GM21423 (cell line): Measurements from ENCODE around the gene MDFIC.
A peak's percentile ranks its signal among the peaks of the same experiment; 100 is the strongest.
"Not testable (repeated sequence)": the region's sequence is repeated elsewhere in the genome, so short reads cannot be mapped to it uniquely, and the experiment has no call there.

Experiments
- ATAC-seq: cut with Tn5 transposase; IDR thresholded peaks from one replicate; pipeline ENCODE4 v1.9.1; 2021; ENCODE audit warnings: mild to moderate bottlenecking, moderate library complexity; ENCODE audit not compliant: unreplicated experiment

Gene MDFIC

GRCh38 chr7:114922026-114922651 lies at the start of gene MDFIC:
TSS of gene MDFIC (plus strand) at chr7:114922094. CDS start at chr7:114923034, 940 bp downstream.
- peak; percentile 33 for ATAC-seq

- ATAC-seq = no peak
Measured at GRCh38 chr7:114874170-114874569, 47.7 kb upstream of the MDFIC start.

GRCh38 chr7:114875186-114875585 lies 46.7 kb upstream of the MDFIC start:
- ATAC-seq = no peak

- ATAC-seq = no peak
Measured at GRCh38 chr7:114879554-114879953, 42.3 kb upstream of the MDFIC start.

- no peak for ATAC-seq
Measured at GRCh38 chr7:114885836-114886235, 36.1 kb upstream of the MDFIC start.

- no peak for ATAC-seq
Measured at GRCh38 chr7:114886241-114886640, 35.7 kb upstream of the MDFIC start.

GRCh38 chr7:114889116-114889515 lies 32.8 kb upstream of the MDFIC start:
- ATAC-seq = not testable (repeated sequence)

GRCh38 chr7:114889646-114890285 lies 32.1 kb upstream of the MDFIC start:
- ATAC-seq = no peak

GRCh38 chr7:114890561-114890960 lies 31.3 kb upstream of the MDFIC start:
- no peak for ATAC-seq

- ATAC-seq = no peak
Measured at GRCh38 chr7:114900127-114900526, 21.8 kb upstream of the MDFIC start.

GRCh38 chr7:114901771-114902170 lies 20.1 kb upstream of the MDFIC start:
- no peak for ATAC-seq

GRCh38 chr7:114903131-114903530 lies 18.8 kb upstream of the MDFIC start:
- ATAC-seq = no peak

GRCh38 chr7:114910787-114911186 lies 11.1 kb upstream of the MDFIC start:
- no peak for ATAC-seq

- no peak for ATAC-seq
Measured at GRCh38 chr7:114911411-114911810, 10.5 kb upstream of the MDFIC start.

- peak; percentile 94 for ATAC-seq
Measured at GRCh38 chr7:114916261-114916892, 5.5 kb upstream of the MDFIC start.

GRCh38 chr7:114917211-114917839 lies 4.6 kb upstream of the MDFIC start:
- ATAC-seq = no peak

GRCh38 chr7:114919587-114919986 lies 2.3 kb upstream of the MDFIC start:
- ATAC-seq = no peak

- no peak for ATAC-seq
Measured at GRCh38 chr7:114921631-114922025, 266 bp upstream of the MDFIC start.

- peak; percentile 34 for ATAC-seq
Measured at GRCh38 chr7:114922652-114923402, 933 bp downstream of the MDFIC start.

- ATAC-seq = no peak
Measured at GRCh38 chr7:114923403-114923713, 1.5 kb downstream of the MDFIC start.

GRCh38 chr7:114924038-114924712 lies 2.3 kb downstream of the MDFIC start:
- no peak for ATAC-seq
